GM15510 (cell line): ENCODE results near the gene GSTK1.

Experiments
- POLR2A ChIP-seq: IDR thresholded peaks from 3 replicates; pipeline ENCODE4 v1.6.1; 2011; ENCODE audit warnings: borderline replicate concordance; ENCODE audit not compliant: insufficient read length; ENCODE audit errors: extremely low read depth

The GSTK1 gene

DNA sequence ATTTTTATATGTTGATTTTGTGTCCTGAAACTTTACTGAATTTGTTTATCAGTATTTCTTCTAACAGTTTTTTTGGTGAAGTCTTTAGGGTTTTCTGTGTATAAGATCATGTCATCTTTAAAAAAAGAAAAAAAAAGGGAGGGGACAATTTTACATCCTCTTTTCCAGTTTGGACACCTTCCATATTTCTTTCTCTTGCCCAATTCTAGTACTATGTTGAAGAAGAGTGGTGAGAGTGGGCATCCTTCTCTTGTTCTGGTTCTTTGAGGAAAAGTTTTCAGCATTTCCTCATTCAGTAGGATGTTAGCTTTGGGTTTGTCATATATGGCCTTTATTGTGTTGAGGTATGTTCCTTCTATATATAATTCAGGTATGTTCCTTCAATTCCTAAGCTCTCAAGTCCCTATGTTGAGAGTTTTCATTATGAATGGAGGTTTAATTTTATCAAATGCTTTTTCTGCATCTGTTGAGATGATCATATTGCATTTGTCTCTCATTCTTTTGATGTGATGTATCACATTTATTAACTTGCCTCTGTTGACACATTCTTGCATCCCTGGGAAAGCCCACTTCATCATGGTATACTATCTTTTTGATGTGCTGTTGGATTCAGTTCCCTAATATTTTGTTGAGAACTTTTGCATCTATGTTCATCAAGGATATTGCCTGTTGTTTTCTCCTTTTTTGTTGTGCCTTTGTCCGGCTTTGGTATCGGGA, 29.3 kb upstream of the GSTK1 start:
- TF ChIP-seq POLR2A = no peak

DNA sequence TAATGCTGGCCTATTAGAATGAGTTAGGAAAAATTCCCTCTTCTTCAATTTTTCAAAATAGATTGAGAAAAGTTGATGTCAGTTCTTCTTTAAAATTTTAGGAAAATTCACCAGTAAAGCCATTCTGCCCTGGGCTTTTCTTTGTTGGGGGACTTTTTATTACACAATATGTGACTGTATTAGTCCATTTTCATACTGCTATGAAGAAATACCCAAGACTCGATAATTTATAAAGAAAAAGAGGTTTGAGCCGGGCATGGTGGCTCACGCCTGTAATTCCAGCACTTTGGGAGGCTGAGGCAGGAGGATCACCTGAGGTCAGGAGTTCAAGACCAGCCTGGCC, 28.7 kb upstream of the GSTK1 start:
- no peak for TF ChIP-seq POLR2A

- no peak for TF ChIP-seq POLR2A
Observed at GRCh38 chr7:143235561-143235960, 27.7 kb upstream of the GSTK1 start.

DNA sequence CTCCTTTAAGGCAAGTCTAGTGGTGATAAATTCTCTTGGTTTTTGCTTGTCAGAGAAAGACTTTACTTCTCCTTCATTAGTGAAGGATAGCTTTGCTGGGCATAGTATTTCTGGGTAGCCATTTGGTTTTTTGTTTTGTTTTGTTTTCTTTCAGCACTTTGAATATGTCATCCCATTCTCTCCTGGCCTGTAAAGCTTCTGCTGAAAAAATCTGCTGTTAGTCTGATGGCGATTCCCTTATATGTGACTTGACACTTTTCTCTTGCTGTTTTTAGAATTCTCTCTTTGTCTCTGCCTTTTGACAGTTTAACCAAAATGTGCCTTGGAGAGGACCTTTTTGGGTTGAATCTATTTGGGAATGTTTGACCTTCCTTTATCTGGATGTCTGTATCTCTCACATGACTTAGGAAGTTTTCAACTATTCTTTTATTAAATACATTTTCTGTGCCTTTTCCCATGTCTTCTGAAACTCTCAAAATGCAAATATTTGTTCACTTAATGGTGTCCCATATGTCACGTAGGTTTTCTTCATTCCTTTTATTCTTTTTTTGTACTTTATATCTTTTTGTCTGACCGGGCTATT, 26.7 kb upstream of the GSTK1 start:
- no peak for TF ChIP-seq POLR2A

- TF ChIP-seq POLR2A = no peak
Observed at GRCh38 chr7:143237366-143237765, 25.9 kb upstream of the GSTK1 start.

DNA sequence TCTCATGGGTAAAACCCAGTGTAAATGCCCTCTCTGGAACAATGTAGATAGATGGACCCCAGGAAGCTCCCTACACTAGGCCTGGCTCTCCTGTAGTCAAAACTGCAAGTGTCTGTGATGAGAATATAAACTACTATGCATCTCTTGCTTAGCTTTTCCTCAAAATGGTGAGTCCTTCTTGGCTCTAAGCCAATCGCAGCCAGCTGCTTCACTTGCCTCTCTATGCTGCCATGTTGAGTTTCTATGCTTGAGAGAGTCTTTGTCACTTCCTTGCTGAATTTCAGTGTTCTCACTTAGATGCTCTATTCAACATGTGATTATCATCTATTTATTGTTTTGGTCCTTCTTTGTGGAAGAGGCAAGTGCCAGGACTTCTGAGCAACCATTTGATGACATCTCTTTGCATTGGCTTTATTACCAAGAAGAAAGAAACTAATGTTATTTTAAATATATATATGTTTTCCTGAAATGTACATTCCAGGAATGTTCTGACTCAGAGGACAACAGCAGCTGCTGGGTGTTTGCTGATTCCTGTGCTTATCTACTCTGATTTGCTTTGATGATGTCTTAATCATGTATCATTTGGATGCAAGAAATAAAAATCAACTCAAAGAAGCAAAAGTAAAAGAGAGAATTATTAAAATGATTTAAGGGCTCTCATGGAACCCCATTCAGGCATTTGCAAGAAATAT, 24.8 kb upstream of the GSTK1 start:
- no peak for TF ChIP-seq POLR2A

- no peak for TF ChIP-seq POLR2A
Observed at GRCh38 chr7:143239813-143240212, 23.4 kb upstream of the GSTK1 start.

DNA sequence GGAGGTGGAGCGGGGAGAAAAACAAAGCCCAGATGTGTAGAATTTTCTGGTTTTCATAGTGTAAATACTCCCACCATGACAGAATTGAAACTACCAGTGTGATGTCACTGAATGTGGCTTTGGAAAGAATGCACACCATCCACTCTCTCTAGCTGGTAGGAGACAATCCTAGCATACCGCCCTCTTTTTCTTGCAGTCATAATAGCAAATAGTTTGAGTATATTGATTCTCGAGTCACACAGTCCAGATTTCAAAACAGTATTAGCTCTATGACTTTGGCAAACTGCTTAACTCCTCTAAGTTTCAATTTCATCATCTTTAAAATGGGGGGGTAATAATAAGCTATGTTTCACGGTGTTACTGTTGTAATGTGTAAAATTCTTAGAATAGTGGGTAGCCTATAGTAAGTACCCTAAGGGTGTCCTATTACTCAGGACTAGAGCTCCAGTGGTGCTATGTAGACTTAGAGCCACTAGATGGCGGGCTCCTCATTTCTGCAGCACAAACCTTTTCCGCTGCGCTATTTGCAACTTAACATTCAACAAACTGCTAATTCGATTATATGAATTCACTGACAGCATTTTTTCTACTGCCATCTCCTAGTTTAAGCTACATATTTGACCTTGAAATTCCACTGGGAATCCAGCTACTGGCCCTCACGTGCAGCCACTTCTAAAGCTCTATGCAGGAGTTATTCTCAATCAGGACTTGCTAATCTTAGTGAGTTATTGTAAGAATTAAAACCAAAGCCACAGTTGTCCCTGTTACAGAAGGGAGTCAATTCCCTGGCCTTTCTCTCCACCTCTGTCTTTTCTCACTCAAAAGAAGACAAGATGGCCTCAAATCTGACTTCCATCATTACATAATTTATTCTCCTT, 22.7 kb upstream of the GSTK1 start:
- no peak for TF ChIP-seq POLR2A

DNA sequence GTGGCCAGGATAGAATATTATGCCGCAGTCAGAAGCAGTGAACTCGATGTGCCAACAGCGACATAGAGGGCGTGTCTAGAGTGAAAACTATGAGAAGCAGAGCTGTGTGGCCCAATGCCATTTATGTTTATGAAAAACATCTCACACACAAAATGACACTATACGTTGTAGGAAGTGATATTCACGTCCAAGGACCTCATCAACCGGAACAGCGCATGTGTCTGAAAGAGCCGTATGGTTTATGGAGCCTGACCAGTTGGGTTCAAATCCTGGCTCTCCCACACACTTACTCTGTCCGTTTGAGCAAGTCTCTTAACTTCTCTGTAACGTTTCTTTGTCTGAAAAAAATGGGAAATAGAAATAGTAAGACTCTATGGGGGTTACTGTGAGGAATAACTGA, 20.9 kb upstream of the GSTK1 start:
- TF ChIP-seq POLR2A = no peak

DNA sequence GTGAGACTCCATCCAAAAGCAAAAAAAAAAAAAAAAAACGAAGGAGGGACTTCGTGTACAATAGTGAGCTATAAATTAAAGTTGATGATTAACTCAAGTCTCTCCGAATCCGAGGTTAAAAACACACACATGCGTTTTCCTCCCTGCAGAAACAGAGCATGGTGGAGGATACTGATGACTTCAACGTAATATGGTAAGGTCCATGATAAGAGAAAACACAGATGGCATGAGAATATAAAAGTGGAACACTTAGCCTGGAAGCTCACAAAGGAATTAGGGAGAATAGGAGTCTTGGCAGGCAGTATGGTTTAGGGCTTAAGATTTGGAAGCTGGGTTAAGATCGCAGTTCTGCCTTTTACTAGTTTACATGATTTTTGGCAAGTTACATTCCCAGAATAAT, 20.1 kb upstream of the GSTK1 start:
- TF ChIP-seq POLR2A = no peak

GRCh38 chr7:143243614-143244013, 19.6 kb upstream of the GSTK1 start:
- no peak for TF ChIP-seq POLR2A

DNA sequence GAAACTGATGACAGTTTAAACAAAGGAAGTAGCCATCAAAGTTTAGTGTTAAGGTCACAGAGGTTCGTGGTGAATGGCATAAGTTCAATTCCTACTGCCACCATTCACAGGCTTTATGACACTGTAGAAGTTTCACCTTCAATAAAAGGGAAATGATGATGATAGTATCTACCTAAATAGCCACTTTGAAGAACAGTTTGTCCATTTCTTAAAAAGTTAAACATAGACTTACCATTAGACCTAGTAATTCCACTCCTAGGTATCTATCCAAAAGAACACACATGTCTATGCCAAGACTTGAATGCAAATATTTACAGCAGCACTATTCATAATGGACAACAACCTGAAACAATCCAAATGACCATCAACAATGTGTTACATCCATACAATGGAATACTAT, 18.9 kb upstream of the GSTK1 start:
- TF ChIP-seq POLR2A = no peak

- no peak for TF ChIP-seq POLR2A
Observed at GRCh38 chr7:143245123-143245522, 18.1 kb upstream of the GSTK1 start.

DNA sequence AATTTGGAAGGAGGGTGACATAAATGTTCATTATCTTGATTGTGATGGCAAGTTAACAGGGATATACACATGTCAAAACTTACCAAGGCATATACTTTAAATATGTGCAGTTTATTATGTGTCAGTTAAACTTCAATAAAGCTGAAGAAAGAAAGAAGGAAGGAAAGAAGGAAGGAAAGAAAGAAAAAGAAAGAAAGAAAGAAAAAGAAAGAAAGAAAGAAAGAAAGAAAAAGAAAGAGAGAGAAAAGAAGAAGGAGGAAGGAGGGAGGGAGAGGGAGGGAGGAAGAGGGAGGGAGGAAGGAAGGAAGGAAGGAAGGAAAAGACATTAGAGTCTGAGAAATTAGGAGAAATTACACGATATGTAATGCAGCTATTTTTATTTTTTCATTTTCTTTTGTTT, 15.9 kb upstream of the GSTK1 start:
- no peak for TF ChIP-seq POLR2A

DNA sequence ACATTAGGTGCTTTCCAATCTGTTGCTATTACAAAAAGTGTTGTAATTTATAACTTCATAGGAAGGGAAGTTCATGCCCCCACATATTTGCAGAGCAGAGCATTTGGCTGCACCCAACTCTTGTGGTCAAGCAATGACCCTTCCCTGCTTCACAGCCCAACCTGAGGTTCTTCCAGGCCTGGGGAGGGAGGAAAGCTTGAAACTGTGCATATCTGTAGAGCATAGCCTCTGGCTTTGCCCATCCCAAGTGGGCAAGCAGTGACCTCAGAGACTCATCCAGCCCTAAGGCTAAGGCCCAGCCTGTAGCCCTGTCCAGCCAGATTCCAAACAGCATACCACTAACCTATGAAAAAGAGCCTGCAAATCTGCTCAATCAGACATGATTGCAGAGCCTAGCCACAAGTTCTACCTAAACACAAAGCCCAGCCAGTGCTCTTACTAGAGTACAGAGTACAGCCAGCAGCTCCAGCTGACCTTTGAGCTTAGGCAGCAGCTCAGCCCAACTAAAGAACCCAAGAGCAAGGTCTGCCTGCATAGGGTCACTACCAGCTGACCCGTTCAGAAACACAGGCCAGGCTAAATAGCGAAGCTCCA, 14.4 kb upstream of the GSTK1 start:
- no peak for TF ChIP-seq POLR2A

DNA sequence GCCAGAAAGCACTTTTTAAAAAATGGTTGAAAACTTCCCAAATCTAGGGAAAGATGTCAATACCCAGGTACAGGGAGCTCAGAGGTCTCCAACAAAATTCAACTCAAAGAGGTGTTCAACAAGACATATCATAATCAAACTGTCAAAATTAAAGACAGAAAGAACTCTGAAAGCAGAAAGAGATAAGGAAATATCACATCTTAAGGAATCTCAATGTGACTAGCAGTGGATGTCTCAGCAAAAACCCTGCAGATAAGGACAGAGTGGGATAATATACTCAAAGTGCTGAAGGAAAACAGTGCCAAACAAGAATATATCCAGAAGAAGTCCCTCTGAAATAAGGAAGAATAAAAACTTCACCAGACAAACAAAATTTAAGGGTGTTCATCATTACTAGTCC, 13.0 kb upstream of the GSTK1 start:
- no peak for TF ChIP-seq POLR2A

GRCh38 chr7:143250822-143251221, 12.4 kb upstream of the GSTK1 start:
- TF ChIP-seq POLR2A = no peak
